GM12801 (cell line): Measurements from ENCODE around the gene TEAD3.

ENCODE experiments used
- TF ChIP-seq, protein P1 (sequence below): IDR thresholded peaks from one replicate; pipeline ENCODE4 v1.5.1; 2011; ENCODE audit warnings: control low read depth; ENCODE audit not compliant: insufficient read length; ENCODE audit errors: extremely low read depth

The TEAD3 gene

DNA sequence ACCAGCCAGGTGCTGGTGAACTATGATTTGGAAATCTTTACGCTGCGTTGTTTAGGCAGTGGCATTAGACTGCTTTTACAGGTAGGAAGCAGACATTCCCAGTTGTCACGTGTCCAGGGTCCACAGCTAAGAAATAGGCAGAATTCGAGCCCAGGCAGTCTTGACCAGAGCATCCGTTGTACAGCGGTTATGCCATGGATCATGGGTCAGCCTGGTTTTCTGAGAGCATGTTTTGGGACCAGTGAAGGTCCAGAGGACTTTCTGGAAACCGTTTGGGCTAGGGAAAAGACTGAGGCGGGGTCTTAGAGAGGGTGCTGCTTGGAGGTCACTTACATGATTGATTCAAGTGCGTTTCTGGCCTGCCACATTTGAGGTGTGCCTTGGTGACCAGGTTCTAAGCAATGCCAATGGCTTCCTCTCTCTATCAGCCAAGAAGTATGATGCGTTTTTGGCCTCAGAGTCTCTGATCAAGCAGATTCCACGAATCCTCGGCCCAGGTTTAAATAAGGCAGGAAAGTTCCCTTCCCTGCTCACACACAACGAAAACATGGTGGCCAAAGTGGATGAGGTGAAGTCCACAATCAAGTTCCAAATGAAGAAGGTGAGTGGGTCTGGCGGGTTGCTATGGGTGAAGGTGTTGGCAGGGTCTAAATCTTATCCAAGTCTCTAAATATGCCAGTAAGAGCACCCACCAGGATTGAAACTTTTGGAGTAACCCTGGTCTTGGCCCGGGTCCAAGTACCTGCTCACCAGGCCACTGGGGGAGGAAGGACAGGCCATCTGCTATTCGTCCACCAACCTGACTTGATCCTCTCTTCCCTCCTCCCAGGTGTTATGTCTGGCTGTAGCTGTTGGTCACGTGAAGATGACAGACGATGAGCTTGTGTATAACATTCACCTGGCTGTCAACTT lies 26.9 kb downstream of the TEAD3 start:
- TF ChIP-seq, protein P1, sequence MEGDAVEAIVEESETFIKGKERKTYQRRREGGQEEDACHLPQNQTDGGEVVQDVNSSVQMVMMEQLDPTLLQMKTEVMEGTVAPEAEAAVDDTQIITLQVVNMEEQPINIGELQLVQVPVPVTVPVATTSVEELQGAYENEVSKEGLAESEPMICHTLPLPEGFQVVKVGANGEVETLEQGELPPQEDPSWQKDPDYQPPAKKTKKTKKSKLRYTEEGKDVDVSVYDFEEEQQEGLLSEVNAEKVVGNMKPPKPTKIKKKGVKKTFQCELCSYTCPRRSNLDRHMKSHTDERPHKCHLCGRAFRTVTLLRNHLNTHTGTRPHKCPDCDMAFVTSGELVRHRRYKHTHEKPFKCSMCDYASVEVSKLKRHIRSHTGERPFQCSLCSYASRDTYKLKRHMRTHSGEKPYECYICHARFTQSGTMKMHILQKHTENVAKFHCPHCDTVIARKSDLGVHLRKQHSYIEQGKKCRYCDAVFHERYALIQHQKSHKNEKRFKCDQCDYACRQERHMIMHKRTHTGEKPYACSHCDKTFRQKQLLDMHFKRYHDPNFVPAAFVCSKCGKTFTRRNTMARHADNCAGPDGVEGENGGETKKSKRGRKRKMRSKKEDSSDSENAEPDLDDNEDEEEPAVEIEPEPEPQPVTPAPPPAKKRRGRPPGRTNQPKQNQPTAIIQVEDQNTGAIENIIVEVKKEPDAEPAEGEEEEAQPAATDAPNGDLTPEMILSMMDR: no peak

DNA sequence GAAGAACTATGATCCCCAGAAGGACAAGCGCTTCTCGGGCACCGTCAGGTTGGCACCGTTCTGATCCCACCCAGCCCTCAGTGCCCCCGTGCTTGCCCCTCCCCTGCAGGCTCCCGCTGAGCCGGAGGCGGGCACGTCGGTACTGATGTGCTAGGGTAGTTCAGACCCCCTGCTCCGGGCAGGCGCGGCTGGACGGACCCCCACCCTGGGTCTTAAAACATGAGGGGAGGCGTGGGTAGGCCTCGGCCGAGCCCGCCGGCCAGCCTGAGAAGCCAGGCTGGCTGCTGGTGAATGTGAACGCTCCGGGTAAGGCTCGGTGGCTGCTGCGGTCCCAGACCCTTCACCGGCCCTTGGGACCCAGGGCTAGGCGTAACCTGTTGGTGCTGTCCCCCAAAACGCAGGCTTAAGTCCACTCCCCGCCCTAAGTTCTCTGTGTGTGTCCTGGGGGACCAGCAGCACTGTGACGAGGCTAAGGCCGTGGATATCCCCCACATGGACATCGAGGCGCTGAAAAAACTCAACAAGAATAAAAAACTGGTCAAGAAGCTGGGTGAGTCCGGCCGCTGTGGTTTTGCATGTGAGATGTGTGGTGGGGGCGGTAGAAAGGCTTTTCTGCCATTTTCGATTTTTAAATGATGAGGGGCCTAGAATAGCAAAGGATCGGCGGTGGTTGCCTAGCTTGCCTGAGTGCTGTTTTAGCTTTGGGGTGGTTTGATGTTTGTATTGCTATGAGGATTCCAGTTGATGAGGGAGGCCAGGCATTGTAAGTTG lies 27.7 kb downstream of the TEAD3 start:
- TF ChIP-seq, protein P1: no peak

DNA sequence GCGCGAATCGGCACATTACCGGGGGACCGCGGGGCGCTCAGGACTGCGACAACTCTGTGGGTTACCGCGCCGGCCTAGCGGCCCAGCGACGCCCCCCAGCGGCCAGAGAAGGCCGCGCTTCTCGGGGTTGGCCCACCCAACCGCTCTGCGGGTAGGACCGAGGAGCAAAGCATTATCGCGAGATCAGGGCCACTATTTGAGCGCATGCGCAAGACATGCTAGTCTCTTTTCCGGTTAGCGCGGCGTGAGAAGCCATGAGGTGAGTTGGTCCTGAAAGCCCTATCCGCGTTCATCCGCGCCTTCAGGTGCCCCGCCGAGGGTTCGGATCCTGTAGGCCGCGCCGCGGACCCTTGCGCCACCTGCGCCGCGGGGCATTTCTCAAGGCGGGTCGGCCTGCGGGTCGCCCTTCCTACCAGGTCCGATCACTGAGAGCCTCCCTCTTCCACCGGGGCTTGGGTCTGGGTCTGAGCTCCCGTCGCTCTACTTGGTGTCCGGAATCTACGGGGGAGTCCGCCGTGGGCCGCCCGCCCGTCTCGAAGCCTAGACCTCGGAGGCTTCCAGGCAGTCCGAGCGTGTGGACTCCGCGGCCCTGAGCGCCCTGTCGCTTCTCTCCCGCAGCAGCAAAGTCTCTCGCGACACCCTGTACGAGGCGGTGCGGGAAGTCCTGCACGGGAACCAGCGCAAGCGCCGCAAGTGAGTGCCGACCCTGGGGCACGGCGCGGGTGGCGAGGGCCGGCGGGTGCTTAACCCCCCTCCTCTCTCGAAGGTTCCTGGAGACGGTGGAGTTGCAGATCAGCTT lies 28.5 kb downstream of the TEAD3 start, which contains the start of gene RPL10A:
RPL10A (plus strand) TSS at position 221 of the 799 bp plus-strand sequence; CDS start at position 255, 34 bp downstream.
- TF ChIP-seq, protein P1: peak; percentile 80

DNA sequence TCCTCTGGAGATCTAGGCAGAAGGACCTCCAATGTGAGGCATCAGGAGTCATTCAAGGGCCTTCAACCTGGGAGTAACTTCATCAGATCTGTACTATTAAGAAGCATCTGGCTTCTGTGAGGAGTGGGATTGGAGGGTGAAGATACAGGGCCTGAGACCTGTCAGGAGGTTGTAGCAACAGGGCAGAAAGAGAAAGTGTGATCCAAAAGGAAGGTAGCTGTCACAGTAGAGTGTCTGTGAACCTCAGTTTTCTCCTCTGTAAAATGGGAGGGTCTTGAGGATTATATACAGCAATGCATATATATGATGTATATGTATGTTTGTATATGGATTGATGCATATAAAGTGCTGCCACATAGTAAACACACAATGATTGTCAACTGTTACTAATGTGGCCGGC lies 31.2 kb downstream of the TEAD3 start:
- TF ChIP-seq, protein P1: no peak

DNA sequence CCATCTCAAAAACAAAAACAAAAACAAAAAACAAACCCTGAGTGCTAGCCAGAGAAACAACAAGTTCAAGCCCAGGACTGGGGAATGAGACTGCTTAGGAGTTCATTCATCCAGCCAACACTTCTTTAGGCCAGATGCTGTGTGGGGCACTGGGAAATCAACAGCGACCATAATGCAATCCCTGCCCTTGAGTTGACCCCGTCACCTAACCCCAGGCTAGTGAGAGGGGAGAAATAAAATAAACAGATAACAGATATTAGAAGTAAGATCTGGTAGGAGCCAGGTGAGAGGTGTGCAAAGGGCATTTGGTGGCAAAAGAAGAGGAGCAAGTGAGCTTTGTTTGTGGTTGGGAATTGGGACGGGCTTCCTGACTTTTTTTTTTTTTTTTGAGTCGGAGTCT lies 33.6 kb downstream of the TEAD3 start:
- TF ChIP-seq, protein P1: no peak

- TF ChIP-seq, protein P1: no peak
Measured at GRCh38 chr6:35461270-35461669, 35.6 kb downstream of the TEAD3 start.

GRCh38 chr6:35457907-35458306 lies 39.0 kb downstream of the TEAD3 start:
- TF ChIP-seq, protein P1: no peak
